Measurements from ENCODE around the gene DNHD1. TPM values are rescaled to one million over a fixed set of nuclear protein-coding genes. Genes with fewer than 3 reads are reported as not detected.
A peak's percentile ranks its signal among the peaks of the same experiment; 100 is the strongest.

Gene DNHD1
- total and polyA plus RNA-seq, 5 experiments from 2014 or later = 1.0 to 62.8 (median 1.9) TPM

GRCh38 chr11:6604081-6604626 lies 107.1 kb downstream of the DNHD1 start:
- ATAC-seq = peak; percentile 72 to 80
- Mint-ChIP-seq H3K27me3 (no peaks in the 10 kb centered on the region), H3K4me1 (peaks cover 10 to 35% (median 25%) of the 10 kb centered on the region in 4 donors)

GRCh38 chr11:6604790-6605189 lies 107.7 kb downstream of the DNHD1 start:
- Mint-ChIP-seq H3K4me1 (peaks cover 4 to 35% (median 22%) of the 10 kb centered on the region in 4 donors), H3K27me3 (no peaks in the 10 kb centered on the region), H3K36me3 (peaks cover 0 to 36% (median 7%) of the 10 kb centered on the region in 3 donors), H3K9me3 (no peaks in the 10 kb centered on the region), H3K27ac (no peak overlapping the region), H3K4me3 (no peak overlapping the region)
- DNase-seq (no peak), ATAC-seq (no peak)
- POLR2A ChIA-PET = interaction anchor here (1.0 to 6.8 kb wide), 17 partner anchors 8 to 369 kb away, joined by 3 to 108 read pairs (median 6); partner anchors contain the start of genes ARFIP2, MRPL17, TAF10 and TIMM10B

More at GRCh38 chr11:6604081-6604626, 107.1 kb downstream of the DNHD1 start:
- Mint-ChIP-seq H3K27ac (no peak overlapping the region), H3K36me3 (peaks cover 0 to 36% (median 7%) of the 10 kb centered on the region in 3 donors), H3K9me3 (no peaks in the 10 kb centered on the region), H3K4me3 (no peak overlapping the region)
- peak; percentile 31 to 79 (median 61) for DNase-seq
- POLR2A ChIA-PET = interaction anchor here (1.0 to 6.8 kb wide), 17 partner anchors 8 to 369 kb away, joined by 3 to 108 read pairs (median 6); partner anchors contain the start of genes ARFIP2, MRPL17, TAF10 and TIMM10B

GRCh38 chr11:6606471-6607189 lies 109.5 kb downstream of the DNHD1 start:
- ATAC-seq (no peak), DNase-seq (peak in 4 of 10 donors; percentile 16 to 52 (median 18))
- no peaks in the 10 kb centered on the region for H3K9me3 Mint-ChIP-seq
- H3K4me3 Mint-ChIP-seq = peak overlapping the region in 3 of 10 donors; percentile 11 to 66 (median 31)
- H3K27me3 Mint-ChIP-seq = no peaks in the 10 kb centered on the region
- H3K27ac Mint-ChIP-seq = peak overlapping the region in 4 of 10 donors; percentile 83 to 90 (median 86)
- POLR2A ChIA-PET = interaction anchor here (0.9 to 6.8 kb wide), 5 partner anchors 12 to 204 kb away, joined by 3 to 108 read pairs (median 6); partner anchors contain the start of genes MRPL17 and TPP1
- H3K4me1 Mint-ChIP-seq = peaks cover 19 to 45% (median 29%) of the 10 kb centered on the region in 4 donors
- peaks cover 0 to 40% (median 7%) of the 10 kb centered on the region in 3 donors for H3K36me3 Mint-ChIP-seq

- Mint-ChIP-seq H3K36me3 (peaks cover 0 to 37% (median 7%) of the 10 kb centered on the region in 3 donors), H3K27ac (peak overlapping the region in 6 of 10 donors; percentile 59 to 90 (median 84)), H3K4me3 (peak overlapping the region in 8 of 10 donors; percentile 13 to 66 (median 55)), H3K27me3 (no peaks in the 10 kb centered on the region), H3K9me3 (no peaks in the 10 kb centered on the region), H3K4me1 (peaks cover 19 to 45% (median 27%) of the 10 kb centered on the region in 4 donors)
- no peak for ATAC-seq
- POLR2A ChIA-PET = interaction anchor here (0.9 to 6.8 kb wide), 5 partner anchors 11 to 205 kb away, joined by 3 to 108 read pairs (median 6); partner anchors contain the start of genes MRPL17 and TPP1
- no peak for DNase-seq
Measured at GRCh38 chr11:6607190-6607795, 110.2 kb downstream of the DNHD1 start.

- Mint-ChIP-seq H3K4me1 (peaks cover 19 to 45% (median 27%) of the 10 kb centered on the region in 4 donors), H3K9me3 (no peaks in the 10 kb centered on the region), H3K27me3 (no peaks in the 10 kb centered on the region), H3K36me3 (peaks cover 0 to 37% (median 7%) of the 10 kb centered on the region in 3 donors), H3K4me3 (peak overlapping the region in 2 of 10 donors; percentile 7 to 52), H3K27ac (peak overlapping the region in 5 of 10 donors; percentile 27 to 86 (median 56))
- no peak for ATAC-seq
- peak in 1 of 10 donors; percentile 11 for DNase-seq
- POLR2A ChIA-PET = interaction anchor here (1.1 to 6.8 kb wide), 7 partner anchors 12 to 205 kb away, joined by 3 to 108 read pairs (median 6); partner anchors contain the start of genes MRPL17 and TPP1
Measured at GRCh38 chr11:6608011-6608410, 110.9 kb downstream of the DNHD1 start.

- POLR2A ChIA-PET = interaction anchor here (1.1 to 2.1 kb wide), 5 partner anchors 11 to 206 kb away, joined by 3 to 8 read pairs (median 6); partner anchors contain the start of genes MRPL17 and TPP1
- H3K4me3 Mint-ChIP-seq = peak overlapping the region in 3 of 10 donors; percentile 2 to 67 (median 49)
- H3K9me3 Mint-ChIP-seq = no peaks in the 10 kb centered on the region
- H3K27ac Mint-ChIP-seq = peak overlapping the region in 7 of 10 donors; percentile 26 to 98 (median 78)
- ATAC-seq (no peak), DNase-seq (peak in 1 of 10 donors; percentile 3)
- H3K36me3 Mint-ChIP-seq = peaks cover 0 to 37% (median 7%) of the 10 kb centered on the region in 3 donors
- peaks cover 19 to 45% (median 27%) of the 10 kb centered on the region in 4 donors for H3K4me1 Mint-ChIP-seq
- no peaks in the 10 kb centered on the region for H3K27me3 Mint-ChIP-seq
Measured at GRCh38 chr11:6608726-6609501, 111.8 kb downstream of the DNHD1 start.

GRCh38 chr11:6609502-6610015 lies 112.5 kb downstream of the DNHD1 start:
- H3K36me3 Mint-ChIP-seq = peaks cover 0 to 37% (median 7%) of the 10 kb centered on the region in 3 donors
- ATAC-seq = no peak
- H3K4me3 Mint-ChIP-seq = peak overlapping the region in 7 of 10 donors; percentile 26 to 65 (median 50)
- H3K4me1 Mint-ChIP-seq = peaks cover 19 to 45% (median 27%) of the 10 kb centered on the region in 4 donors
- DNase-seq = peak in 1 of 10 donors; percentile 2
- H3K9me3 Mint-ChIP-seq = no peaks in the 10 kb centered on the region
- peak overlapping the region in 9 of 10 donors; percentile 49 to 98 (median 81) for H3K27ac Mint-ChIP-seq
- H3K27me3 Mint-ChIP-seq = no peaks in the 10 kb centered on the region
- POLR2A ChIA-PET = interaction anchor here (0.7 to 1.9 kb wide), 3 partner anchors 10 to 74 kb away, joined by 3 to 8 read pairs (median 7); partner anchors contain the start of genes MRPL17 and TPP1

- Mint-ChIP-seq H3K27me3 (no peaks in the 10 kb centered on the region), H3K9me3 (no peaks in the 10 kb centered on the region), H3K36me3 (peaks cover 1 to 45% (median 13%) of the 10 kb centered on the region in 3 donors), H3K27ac (peak overlapping the region in 8 of 10 donors; percentile 66 to 98 (median 96)), H3K4me1 (peaks cover 20 to 49% (median 30%) of the 10 kb centered on the region in 4 donors), H3K4me3 (peak overlapping the region in 9 of 10 donors; percentile 81 to 95 (median 89))
- POLR2A ChIA-PET = interaction anchor here (1.0 to 3.3 kb wide), 4 partner anchors 9 to 73 kb away, joined by 4 to 62 read pairs (median 24); partner anchors contain the start of genes MRPL17 and TPP1
- DNase-seq = peak in 1 of 10 donors; percentile 7
- no peak for ATAC-seq
Measured at GRCh38 chr11:6610591-6610990, 113.5 kb downstream of the DNHD1 start.

GRCh38 chr11:6611092-6611962 lies 114.2 kb downstream of the DNHD1 start:
- Mint-ChIP-seq H3K9me3 (no peaks in the 10 kb centered on the region), H3K27me3 (no peaks in the 10 kb centered on the region), H3K4me1 (peaks cover 27 to 56% (median 30%) of the 10 kb centered on the region in 4 donors), H3K36me3 (peaks cover 6 to 52% (median 13%) of the 10 kb centered on the region in 3 donors), H3K4me3 (peak overlapping the region in 9 of 10 donors; percentile 81 to 95 (median 89)), H3K27ac (peak overlapping the region in 8 of 10 donors; percentile 90 to 98 (median 96))
- peak in 1 of 2 donors; percentile 17 for ATAC-seq
- peak in 2 of 10 donors; percentile 15 to 39 for DNase-seq
- POLR2A ChIA-PET = interaction anchor here (0.5 to 3.3 kb wide), 34 partner anchors 8 to 922 kb away, joined by 3 to 62 read pairs (median 7); partner anchors contain the start of genes ARFIP2, DCHS1, ILK and MRPL17

- POLR2A ChIA-PET = interaction anchor here (0.5 to 3.3 kb wide), 35 partner anchors 8 to 922 kb away, joined by 3 to 62 read pairs (median 7); partner anchors contain the start of genes ARFIP2, DCHS1, ILK and MRPL17
- no peaks in the 10 kb centered on the region for H3K27me3 Mint-ChIP-seq
- H3K4me3 Mint-ChIP-seq = peak overlapping the region in 9 of 10 donors; percentile 81 to 95 (median 89)
- peaks cover 6 to 56% (median 17%) of the 10 kb centered on the region in 3 donors for H3K36me3 Mint-ChIP-seq
- peak in 1 of 2 donors; percentile 27 for ATAC-seq
- H3K27ac Mint-ChIP-seq = peak overlapping the region in 7 of 10 donors; percentile 92 to 98 (median 96)
- no peak for DNase-seq
- peaks cover 29 to 56% (median 31%) of the 10 kb centered on the region in 4 donors for H3K4me1 Mint-ChIP-seq
- no peaks in the 10 kb centered on the region for H3K9me3 Mint-ChIP-seq
Measured at GRCh38 chr11:6611963-6612212, 114.8 kb downstream of the DNHD1 start.

Measured in naive thymus-derived CD8-positive, alpha-beta T cell (primary cell).